ENCODE data around the gene OR52A1.
"Not testable (repeated sequence)": the region's sequence is repeated elsewhere in the genome, so short reads cannot be mapped to it uniquely, and the experiment has no call there.

Gene OR52A1

GRCh38 chr11:5192738-5193137 is 38.2 kb upstream of the OR52A1 start:
- no peak for TF ChIP-seq CTCF (conservative IDR thresholded peaks at IDR 0.05)

GRCh38 chr11:5188201-5188600 is 33.6 kb upstream of the OR52A1 start:
- no peak for TF ChIP-seq CTCF (conservative IDR thresholded peaks at IDR 0.05)

More at GRCh38 chr11:5192738-5193137, 38.2 kb upstream of the OR52A1 start:
- no peak overlapping the region for H3K27ac ChIP-seq

DNA sequence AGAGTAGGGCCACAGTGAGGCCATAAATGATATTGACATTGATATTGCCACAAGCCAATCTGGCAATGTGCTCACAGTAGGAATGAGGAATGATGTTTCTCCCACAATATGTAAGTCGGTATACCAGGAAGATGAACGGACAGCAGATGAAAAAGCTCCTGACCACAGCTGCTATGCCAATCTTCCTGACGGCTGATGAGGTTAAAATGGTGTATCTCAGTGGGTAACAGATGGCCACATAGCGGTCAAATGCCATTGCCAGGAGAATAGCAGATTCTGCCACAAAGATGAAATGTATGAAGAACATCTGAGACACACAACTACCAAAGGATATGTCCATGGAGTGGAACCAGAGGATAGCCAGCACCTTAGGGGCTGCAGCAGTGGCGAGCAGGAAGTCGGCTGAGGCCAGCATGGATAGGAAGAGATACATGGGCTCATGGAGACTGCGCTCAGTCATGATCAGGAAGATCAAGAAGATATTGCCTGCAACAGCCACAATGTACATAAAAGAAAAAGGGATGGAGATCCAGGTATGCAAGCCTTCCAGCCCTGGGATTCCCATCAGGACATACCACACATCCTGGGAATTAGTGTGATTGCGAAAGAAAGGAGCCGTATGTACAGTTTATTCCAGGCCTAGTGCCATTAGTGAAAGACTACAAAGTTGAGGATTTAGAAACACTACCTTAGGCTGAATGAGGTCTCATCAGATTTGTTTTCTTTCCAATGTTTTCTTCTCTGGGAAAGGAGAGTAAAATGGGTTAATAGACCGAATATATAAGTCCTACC is 23.7 kb upstream of the OR52A1 start:
- H3K27ac ChIP-seq = no peak overlapping the region
- no peak for TF ChIP-seq CTCF (conservative IDR thresholded peaks at IDR 0.05)

More at GRCh38 chr11:5188201-5188600, 33.6 kb upstream of the OR52A1 start:
- H3K27ac ChIP-seq = no peak overlapping the region

DNA sequence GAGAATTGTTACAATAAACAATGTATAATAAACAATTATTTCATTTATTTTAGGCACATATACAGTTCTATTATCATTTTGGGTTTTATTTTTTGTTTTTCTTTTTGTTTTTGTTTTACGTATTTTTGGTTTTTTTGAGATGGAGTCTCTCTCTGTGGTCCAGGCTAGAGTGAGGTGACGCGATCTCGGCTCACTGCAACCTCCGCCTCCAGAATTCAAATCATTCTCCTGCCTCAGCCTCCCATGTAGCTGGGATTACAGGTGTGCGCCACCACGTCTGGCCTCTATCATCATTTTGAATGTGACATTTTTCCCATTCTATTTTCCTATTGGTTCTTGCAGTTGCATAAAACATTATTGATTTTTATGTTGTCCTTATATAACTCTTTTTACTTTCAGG is 20.4 kb upstream of the OR52A1 start:
- no peak for TF ChIP-seq CTCF (conservative IDR thresholded peaks at IDR 0.05)
- H3K27ac ChIP-seq = no peak overlapping the region

- TF ChIP-seq CTCF (conservative IDR thresholded peaks at IDR 0.05) = no peak
- no peak overlapping the region for H3K27ac ChIP-seq
Observed at GRCh38 chr11:5171856-5172255, 17.3 kb upstream of the OR52A1 start.

DNA sequence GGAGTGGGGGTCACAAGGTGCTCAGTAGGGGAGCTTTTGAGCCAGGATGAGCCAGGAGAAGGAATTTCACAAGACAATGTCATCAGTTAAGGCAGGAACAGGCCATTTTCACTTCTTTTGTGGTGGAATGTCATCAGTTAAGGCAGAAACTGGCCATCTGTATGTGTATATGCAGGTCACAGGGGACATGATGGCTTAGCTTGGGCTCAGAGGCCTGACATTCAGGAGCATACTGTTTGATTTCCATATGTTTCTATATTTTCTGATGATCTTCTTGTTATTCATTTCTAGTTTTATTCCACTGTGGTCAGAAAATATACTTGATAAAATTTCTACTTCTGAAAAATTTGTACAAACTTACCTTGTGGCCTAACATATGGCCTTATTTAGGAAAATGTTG is 11.3 kb upstream of the OR52A1 start:
- not testable (repeated sequence) for H3K27ac ChIP-seq

- H3K27ac ChIP-seq = not testable (repeated sequence)
Observed at GRCh38 chr11:5164807-5165206, 10.2 kb upstream of the OR52A1 start.

DNA sequence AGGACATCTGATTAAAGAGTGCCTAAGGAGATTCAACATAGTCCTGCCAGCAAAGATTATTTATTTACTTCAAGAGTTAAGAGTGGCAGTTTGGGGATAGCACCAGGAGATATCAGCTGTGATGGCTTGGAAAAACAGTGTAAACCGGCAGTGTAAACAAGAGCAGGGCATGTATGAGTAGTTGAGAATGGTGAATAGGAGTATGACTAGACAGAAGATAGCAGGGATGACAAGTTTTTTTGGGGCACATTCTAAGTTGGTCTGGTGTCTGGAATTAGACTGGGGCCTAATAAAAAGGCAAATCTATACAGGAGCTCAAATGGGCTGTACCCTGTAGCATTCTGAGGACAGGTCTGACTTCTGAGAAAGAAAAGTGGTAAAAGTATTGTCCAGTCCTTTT is 6.5 kb upstream of the OR52A1 start:
- not testable (repeated sequence) for H3K27ac ChIP-seq

GRCh38 chr11:5160217-5160616 is 5.7 kb upstream of the OR52A1 start:
- not testable (repeated sequence) for H3K27ac ChIP-seq

- no peak overlapping the region for H3K27ac ChIP-seq
- TF ChIP-seq CTCF (conservative IDR thresholded peaks at IDR 0.05) = no peak
Observed at GRCh38 chr11:5159806-5160205, 5.2 kb upstream of the OR52A1 start.
